ENCODE results near the gene SDSL.

The SDSL gene

DNA sequence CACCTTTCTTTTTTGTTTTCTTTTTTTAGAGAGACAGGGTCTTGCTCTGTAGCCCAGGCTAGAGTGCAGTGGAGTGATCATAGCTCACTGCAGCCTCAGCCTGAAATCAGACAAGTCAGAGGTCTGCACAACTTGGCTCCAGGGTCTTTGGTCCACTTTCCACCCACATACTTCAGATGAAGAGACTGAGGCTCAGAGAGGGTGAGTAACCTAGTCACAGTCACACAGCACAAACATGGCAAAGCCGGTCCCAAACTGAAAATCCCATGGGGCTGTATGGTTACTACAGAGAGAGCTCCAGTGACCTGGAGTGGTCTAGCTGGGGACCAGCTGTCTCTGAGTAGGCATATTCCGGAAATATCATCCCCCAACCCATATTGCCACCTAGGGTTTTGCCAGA lies 30.3 kb downstream of the SDSL start:
- no peak overlapping the region for H3K4me3 ChIP-seq (ENCODE audit: low read length)
- DNase-seq (ENCODE audit: low read depth) = no peak
- TF ChIP-seq, protein P1, sequence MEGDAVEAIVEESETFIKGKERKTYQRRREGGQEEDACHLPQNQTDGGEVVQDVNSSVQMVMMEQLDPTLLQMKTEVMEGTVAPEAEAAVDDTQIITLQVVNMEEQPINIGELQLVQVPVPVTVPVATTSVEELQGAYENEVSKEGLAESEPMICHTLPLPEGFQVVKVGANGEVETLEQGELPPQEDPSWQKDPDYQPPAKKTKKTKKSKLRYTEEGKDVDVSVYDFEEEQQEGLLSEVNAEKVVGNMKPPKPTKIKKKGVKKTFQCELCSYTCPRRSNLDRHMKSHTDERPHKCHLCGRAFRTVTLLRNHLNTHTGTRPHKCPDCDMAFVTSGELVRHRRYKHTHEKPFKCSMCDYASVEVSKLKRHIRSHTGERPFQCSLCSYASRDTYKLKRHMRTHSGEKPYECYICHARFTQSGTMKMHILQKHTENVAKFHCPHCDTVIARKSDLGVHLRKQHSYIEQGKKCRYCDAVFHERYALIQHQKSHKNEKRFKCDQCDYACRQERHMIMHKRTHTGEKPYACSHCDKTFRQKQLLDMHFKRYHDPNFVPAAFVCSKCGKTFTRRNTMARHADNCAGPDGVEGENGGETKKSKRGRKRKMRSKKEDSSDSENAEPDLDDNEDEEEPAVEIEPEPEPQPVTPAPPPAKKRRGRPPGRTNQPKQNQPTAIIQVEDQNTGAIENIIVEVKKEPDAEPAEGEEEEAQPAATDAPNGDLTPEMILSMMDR (conservative IDR thresholded peaks at IDR 0.05; ENCODE audit: low read depth, low read length) = no peak

DNA sequence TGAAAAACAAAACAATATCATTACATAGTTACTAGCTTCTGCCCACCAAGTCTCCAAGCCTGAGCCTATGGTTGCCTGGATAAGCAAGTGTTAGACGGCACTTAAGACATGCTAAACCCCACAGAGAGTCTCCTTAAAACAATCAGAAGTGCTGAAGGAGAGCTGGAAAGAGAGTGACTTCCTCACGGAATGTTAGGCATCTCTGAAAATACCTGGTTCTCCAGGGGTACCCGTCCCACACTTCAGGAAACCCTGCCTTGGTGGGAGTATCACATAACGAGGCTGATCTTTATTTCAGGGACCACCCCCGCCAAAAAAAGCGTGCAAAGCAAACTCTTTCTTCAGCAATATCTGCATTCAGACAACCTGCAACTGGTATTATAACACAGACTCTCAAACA lies 31.1 kb downstream of the SDSL start:
- no peak for DNase-seq (ENCODE audit: low read depth)
- TF ChIP-seq, protein P1 (conservative IDR thresholded peaks at IDR 0.05; ENCODE audit: low read depth, low read length) = no peak
- no peak overlapping the region for H3K4me3 ChIP-seq (ENCODE audit: low read length)

DNA sequence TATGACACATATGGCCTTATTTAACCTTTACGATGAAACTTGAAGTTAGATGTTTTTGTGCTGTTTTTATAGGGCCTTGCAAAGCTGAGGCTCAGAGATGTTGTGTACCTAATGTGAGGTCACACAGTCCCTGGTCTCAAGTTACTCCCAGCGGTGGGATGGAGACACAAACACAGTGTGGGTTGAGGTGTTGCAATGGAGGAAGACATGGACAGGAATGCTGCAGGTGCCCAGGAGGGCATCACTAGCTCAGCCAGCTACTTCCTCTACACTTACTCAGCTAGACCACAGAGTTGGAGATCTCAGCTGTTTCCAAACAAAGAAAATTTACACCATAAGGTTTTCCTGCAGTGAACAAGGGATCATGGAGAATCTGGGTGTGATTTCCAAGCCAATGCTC lies 34.0 kb downstream of the SDSL start:
- TF ChIP-seq, protein P1 (conservative IDR thresholded peaks at IDR 0.05; ENCODE audit: low read depth, low read length) = no peak
- no peak for DNase-seq (ENCODE audit: low read depth)
- no peak overlapping the region for H3K4me3 ChIP-seq (ENCODE audit: low read length)

DNA sequence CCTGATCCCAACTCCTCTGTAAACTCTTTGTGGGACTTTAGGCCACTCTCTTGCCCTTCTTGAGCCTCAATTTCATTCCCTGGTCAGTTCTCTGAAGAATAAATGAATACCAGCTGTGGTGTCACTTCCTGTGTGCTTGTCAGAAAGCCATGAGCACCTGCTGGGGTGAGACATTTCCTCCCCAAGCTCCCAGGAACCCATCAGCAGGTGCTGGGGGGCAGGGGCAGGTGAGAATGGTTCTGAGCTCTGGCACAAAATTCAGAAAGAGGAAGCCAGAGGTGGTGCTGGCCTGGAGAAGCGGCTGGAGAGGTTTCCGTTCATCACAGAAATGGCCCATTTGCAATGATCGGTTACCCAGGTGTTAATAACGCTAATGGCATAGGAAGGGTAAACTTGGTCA lies 34.6 kb downstream of the SDSL start:
- DNase-seq (ENCODE audit: low read depth) = no peak
- no peak overlapping the region for H3K4me3 ChIP-seq (ENCODE audit: low read length)
- TF ChIP-seq, protein P1 (conservative IDR thresholded peaks at IDR 0.05; ENCODE audit: low read depth, low read length) = no peak

DNA sequence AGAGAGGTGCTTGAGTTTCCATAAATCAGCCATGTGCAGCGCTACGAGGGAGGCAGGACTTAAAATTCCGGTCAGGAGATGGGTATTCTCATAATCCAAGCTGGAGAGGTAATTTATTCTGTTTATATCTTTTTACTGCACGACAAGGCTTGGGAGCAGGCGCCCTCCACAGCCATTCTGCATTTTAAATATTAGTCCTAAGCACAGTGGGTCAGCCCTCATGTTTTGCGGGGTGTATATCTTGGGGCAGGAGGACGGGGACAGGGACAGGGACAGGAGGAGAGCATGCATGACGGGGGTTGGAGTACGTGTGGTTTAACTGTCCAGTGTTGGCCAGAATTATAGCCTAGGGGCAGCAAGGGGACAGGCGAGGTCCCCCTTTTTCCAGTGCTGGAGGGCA lies 35.0 kb downstream of the SDSL start:
- DNase-seq (ENCODE audit: low read depth) = no peak
- H3K4me3 ChIP-seq (ENCODE audit: low read length) = no peak overlapping the region
- TF ChIP-seq, protein P1 (conservative IDR thresholded peaks at IDR 0.05; ENCODE audit: low read depth, low read length) = no peak

DNA sequence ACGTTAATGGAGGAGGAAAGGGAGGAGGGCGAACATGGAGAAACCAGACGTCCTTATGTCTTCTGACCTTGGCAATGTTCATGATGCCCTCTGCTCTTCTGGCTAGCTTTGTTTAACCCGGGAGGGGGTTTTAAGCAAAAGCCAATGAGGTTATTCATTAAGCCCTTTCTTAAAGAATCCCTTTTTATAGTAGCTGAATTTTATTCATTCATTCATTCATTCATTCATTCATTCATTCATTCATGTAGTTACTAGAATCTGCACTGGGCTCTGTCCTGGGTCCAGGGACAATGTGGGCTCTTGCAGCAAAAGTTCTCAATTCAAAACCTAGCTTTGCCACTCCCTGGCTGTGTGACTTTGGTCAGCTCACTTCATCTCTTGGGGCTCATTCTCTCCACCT lies 35.5 kb downstream of the SDSL start:
- TF ChIP-seq, protein P1 (conservative IDR thresholded peaks at IDR 0.05; ENCODE audit: low read depth, low read length) = no peak
- DNase-seq (ENCODE audit: low read depth) = no peak

DNA sequence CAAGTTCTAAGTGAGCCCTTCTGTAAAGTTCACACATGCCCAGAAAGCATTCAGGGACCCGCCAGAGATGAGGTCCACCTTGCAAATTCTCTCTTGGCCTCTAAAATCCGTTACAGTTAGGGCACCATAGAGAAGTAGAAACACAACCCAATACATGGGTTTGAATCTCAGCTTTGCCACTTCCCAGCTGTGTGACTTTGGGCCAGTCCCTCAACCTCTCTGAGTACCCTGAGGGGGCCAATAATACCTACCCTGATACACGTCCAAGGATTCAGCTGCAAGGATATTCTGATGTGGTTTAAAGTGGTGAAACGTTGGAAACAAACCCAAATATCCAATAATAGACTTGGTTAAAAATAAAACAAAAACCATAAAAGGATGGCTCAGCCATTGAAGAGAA lies 37.8 kb downstream of the SDSL start:
- DNase-seq (ENCODE audit: low read depth) = no peak
- H3K4me3 ChIP-seq (ENCODE audit: low read length) = no peak overlapping the region
- TF ChIP-seq, protein P1 (conservative IDR thresholded peaks at IDR 0.05; ENCODE audit: low read depth, low read length) = no peak

More for the DNA sequence above, 35.5 kb downstream of the SDSL start:
- H3K4me3 ChIP-seq (ENCODE audit: low read length) = no peak overlapping the region
